NCI-H345 (cell line): ENCODE data around the gene ENDOV.

Experiments
- DNase-seq: peaks from one replicate; lab custom pipeline; 2025; lab: John Stamatoyannopoulos, UW

The ENDOV gene

GRCh38 chr17:80449930-80450576, 35.1 kb downstream of the ENDOV start:
- no peak for DNase-seq

GRCh38 chr17:80451104-80451775, 36.3 kb downstream of the ENDOV start:
- no peak for DNase-seq

DNA sequence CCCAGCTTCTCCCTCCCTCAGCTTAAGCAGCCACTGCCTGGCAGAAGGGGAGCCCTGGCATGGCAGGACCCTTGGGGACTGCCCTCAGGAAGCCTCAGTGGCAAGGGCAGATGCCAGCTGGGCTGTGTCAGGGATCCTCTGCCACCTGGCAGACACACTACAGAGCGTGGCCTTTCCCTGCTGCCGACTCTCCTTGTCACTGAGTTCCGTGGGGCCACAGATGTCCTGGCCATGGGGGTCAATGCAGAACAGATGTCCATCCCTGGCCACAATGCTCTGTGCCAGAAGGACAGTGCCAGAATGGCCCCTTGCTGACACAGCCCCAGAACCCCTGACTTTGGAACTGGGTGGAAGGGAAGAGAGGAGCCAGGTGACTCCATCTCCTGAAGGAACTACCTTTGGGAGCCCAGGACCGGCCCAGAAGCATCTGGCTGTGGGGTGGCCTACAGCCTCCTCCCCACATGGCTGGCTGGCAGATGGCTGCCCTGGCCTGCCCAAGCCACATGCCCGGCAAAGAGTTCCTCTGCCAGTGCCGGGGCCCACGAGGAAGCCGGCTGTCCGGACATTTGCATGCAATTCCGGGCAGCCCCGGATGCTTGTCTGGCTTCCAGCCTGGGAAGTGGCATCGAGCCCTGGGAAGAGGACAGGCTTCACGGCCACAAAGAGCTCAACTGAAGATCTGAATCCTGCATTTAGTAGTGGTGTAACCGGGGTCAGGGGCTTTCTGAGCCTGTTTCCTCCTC, 37.4 kb downstream of the ENDOV start:
- no peak for DNase-seq

DNA sequence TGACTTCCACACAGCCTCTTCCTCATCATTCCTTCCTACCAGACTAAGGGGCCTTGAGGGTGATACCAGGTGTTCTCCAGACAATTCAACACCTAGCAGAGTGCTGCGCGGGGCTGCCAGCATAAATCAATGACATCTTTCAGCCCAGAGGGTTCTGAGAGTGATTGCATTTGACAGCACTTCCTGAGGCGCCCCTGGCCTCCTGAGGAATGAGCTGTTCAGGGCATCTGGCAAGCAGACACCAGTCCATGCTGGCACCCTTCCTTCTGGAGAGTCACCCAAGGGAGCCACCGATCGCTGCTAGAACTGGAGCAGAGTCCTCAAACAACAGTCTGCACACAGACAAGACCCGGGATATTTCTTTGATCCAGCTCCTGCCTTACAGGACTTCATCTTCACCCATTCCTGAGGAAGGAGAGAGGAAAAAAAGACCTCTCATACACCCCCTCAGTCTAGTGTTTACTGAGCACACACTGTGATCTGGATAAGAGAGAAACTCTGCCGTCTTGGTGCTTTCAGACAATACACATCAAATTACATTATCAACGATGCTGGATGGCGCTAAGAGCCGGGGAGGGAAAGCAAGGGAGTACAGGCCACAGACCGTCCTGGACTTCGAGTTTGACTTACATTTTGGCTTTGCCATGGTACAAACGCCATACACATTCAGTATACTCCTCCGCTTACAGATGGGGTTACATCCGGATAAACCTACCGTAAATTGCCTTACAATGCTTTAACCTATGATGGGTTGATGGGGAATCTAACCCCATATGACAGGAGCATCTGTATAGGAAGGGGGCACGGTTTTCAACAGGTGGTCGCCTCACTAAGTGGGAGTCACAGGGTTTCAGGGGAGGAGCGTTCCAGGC, 38.4 kb downstream of the ENDOV start:
- no peak for DNase-seq

- DNase-seq = no peak
These were observed 39.1 kb downstream of the ENDOV start for GRCh38 chr17:80453998-80454556.

- peak; percentile 99 for DNase-seq
These were observed 39.8 kb downstream of the ENDOV start for GRCh38 chr17:80454557-80455335.

GRCh38 chr17:80455336-80455710, 40.4 kb downstream of the ENDOV start:
- DNase-seq = peak; percentile 49

DNA sequence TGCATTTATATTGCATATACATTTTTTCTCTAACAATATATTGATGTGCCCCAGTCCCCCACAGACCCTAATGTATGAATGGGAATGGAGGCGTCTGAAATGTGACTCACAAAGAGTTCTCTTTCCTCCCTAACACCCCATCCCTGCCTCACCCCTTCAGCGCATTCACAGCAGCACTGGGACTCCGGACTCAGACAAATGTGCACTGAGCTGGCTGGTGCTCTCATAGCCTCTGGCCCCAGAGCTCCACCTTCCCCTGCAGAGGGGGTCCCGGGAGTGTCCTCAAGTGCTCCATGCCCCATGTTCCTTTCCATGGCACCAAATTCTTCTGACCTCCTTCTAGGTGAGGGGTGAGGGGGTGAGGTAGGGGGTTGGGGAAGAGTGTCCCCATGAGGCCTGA, 40.8 kb downstream of the ENDOV start:
- DNase-seq = no peak

DNA sequence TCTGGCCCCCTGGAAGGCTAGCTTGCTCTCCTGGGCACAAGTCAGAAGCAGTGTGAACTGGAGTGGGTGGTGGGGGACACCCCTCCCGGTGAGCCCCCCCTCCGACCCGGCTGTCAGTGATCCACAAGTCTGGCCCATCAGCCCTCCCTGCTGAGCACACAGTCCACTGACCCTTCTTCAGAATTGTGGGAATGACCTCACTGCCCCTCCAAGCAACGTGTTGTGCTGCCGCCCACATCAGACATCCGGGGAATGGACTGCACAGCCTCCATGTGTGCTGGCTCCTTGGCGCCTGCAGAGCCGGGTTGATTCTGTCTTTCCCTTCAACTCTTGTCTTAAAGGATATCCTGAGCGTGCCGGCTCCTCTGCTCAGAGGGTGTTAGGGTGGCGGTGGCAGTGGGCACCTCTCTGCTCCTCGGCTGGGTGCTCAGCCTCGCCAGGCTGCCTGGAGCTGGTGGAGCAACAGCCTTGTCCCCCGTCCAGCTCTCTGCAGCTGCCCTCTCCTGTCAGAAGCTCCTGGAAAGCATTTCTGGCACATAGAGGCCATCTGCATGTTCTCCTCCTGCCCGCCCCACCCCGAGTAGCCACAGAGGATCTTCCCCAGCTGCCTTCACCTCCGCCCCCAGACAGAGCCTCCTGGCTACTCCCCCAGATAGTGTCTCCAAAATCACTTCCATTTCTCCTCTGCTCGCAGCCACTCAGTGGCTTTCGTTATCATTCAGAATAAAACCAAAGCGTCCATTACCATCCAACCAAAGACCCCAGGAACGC, 41.7 kb downstream of the ENDOV start:
- no peak for DNase-seq

GRCh38 chr17:80457236-80457856, 42.4 kb downstream of the ENDOV start:
- DNase-seq = no peak

DNA sequence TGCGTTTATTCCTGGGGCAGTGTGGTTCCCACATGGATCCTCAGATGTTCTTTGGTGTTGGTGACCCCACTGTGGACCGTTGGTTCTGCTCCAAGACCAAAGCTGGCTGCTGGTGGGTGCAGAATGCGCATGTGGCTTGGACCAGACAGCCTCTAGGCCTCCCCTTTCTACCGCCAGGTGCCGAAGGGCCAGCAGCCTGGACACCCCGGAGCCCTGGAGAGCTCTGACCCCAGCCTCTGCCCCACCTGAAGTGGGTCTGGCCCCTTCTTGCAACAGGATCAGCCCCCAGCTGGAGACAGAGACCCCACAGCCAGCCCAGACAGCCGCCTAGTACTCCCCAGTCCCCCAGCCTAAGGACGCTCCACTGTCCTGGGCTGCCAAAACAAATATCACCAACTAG, 43.0 kb downstream of the ENDOV start:
- DNase-seq = no peak

DNA sequence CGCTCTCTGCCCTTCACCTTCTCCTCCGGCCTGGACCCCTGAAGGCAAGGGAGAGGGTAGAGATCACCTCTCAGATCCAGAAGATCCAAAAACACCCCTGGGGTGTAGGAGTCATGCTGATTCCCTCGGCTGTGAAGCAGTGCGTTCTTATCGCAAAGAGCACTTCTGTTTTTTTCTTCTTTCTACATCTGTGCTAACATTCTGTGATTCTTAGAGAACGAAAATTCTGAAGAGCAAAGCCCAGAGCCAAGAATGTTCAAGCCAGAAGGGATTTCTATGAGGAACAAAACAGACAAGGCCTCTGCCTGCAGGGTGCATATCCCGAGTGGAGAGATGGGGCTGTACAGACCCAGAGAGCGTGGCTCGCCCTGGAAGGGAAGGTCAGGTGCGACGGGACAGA, 44.3 kb downstream of the ENDOV start:
- DNase-seq = no peak

GRCh38 chr17:80460429-80460834, 45.5 kb downstream of the ENDOV start:
- no peak for DNase-seq

- no peak for DNase-seq
These were observed 46.7 kb downstream of the ENDOV start for GRCh38 chr17:80461528-80462160.

DNA sequence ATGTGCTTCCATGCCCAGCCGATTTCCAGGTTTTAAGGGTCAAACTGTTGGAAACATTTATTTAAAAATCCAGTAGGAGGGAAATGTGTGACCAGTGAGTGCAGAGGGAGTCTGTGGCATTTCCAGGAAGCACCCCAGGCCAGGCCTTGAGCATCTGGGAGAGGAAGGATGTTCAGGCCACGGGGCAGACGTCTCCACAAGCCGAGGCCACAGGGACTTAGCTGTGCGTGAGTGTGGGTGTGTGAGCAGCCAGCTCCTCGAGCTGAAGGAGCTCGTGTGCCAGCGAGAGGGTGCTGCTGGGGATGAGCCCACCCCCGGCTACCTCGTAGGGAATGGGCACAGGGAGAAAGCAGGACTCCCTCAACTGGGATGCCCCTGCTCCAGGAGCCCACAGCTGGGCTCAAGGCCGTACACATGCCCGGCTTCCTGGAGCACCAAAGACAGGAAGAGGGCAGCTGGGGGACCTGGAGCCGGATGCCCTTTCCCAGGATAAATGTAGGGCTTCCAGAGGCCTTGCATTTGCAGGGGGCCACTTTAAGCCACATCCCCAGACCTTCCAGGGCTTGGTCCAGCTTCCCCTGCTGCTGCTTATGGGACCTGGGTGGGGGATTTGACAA, 48.9 kb downstream of the ENDOV start:
- no peak for DNase-seq

DNA sequence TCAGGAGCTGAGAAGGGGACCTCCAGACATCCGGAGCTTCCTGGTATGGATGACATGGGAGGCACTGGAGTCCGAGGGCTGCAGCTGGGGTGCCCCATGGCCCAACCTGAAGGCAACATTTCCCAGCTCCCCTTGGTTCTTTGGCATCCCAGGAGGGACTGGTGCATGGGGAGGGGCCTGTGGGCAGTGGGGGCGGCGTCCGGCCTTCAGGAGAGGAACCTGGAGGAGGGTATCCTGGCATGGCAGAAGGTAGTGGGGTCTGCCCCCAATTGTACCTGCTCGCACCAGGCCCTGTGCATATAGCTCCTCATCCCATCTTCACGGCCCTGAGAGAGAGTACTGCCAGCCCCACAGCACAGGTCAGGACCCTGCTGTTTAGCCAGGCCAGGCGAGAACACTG, 49.5 kb downstream of the ENDOV start:
- no peak for DNase-seq

DNA sequence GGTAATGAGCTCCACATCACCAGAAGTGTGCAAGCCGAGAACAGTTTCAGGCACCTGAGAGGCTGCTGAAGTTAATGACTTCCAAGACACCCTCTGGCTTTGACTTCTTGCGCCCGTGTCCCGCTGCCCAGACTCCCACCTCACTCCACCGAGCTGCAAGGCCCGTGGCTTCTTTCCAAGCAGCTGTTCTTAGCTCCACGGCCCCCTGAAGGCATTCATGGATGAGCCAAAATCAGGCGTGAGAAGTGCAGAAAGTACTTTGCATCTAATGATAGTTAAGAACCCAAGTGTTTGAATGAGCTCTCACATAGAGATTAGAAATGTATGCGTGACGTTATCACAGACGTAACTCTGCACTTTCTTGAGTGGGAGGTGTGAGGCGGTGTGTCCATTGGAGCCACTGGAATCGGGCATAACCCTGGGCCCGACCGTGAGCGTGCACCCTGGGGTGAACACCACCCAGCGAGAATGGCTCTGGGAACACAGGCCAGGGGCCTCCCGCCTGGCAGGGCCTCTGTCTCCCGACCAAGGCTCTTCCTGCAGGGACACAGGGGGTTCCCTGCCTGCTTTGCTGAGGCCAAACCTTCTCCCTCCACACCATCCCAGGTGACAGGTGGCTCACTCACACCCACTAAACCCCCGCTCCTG, 50.5 kb downstream of the ENDOV start:
- no peak for DNase-seq

DNA sequence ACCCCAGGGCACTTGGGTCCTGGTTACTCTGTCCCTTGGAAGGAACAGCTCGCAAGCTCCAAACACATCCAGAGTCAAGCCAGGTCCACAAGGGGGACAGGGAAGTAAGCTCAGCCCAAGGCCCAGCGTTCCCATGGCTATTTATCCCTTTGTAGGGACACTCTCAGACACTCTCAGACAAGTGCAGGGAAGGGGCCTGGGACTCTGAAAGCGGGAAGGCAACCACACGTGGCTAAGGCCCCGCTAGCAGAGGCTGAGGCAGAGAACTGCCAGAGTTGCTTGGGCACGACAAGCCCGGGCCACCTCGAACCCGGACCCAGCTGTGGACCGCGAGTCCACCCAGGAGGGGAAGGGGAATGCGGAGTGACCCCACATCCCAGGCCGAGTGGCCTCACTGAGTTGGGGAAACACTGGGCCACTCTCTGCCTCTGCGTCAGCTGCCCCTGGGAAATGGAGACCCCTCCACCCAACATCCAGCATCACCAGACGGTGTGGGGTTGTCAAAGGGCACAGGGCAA, 51.3 kb downstream of the ENDOV start:
- no peak for DNase-seq
